Measurements from ENCODE around the gene FBLN1.

The FBLN1 gene

DNA sequence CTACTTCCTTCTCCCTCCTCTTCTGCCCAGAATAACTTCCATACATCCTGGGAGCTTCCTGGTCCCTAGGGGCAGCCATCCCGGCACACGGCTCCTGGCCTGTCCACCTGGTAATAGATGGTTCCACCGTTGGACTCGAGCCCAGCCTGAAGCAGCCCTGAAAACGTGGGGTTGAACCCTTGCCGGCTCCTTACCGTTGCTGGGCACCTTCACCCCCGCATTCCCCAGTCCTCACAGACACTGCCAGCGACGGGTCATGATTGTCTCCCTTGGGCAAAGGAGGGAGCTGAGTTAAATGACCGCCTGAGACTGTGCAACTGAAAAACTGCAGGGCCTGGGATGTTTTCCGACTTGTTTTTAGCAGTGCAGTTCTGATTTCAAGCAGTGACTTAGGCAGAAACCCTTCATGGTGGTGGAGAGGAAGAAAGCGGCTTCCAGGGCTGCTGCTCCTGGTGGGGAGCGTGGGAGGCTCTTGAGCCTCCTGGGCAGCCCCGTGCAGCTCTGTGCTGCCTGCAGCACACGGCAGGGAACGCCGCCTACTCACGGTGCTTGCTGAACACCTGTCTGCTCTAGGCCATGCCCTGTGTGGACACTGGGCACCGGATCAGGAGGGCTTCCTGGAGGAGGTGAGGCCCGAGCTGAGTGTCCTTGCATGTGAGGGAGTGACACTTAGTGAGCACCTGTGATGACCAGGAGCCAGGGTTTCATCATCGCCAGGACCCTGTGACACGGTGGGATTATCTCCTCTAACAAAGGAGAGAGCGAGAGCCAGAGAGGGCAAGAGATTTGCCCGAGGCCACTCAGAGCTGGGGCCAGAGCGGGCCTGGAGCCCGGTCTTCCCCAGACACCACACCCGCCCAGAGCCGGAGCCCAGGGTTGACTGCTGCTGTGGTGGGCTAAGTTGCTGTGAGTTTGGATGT, 77.4 kb downstream of the FBLN1 start:
- Histone ChIP-seq H3K36me3 (ENCODE audit: insufficient read depth, low read length) (no peaks in the 10 kb centered on the region), H3F3A (ENCODE audit: insufficient read depth, low read length) (no peaks in the 10 kb centered on the region), H3K9me3 (ENCODE audit: low read length) (no peaks in the 10 kb centered on the region), H3K9me2 (ENCODE audit: low read depth, low read length) (no peaks in the 10 kb centered on the region), H2AFZ (ENCODE audit: low read length) (no peak overlapping the region), H3K79me2 (ENCODE audit: insufficient read depth, low read length) (no peaks in the 10 kb centered on the region), H3K27me3 (ENCODE audit: insufficient read depth, low read length) (no peaks in the 10 kb centered on the region), H4K20me1 (ENCODE audit: insufficient read depth, low read length) (no peaks in the 10 kb centered on the region), H3K4me3 (ENCODE audit: low read depth, low read length, poor library complexity, severe bottlenecking) (no peak overlapping the region), H3K4me2 (ENCODE audit: low read length) (no peak overlapping the region), H3K4me1 (ENCODE audit: insufficient read depth, low read length, severe bottlenecking) (peaks cover 93% of the 10 kb centered on the region), H3K27ac (ENCODE audit: low read depth, low read length, poor library complexity, severe bottlenecking) (no peak overlapping the region), H3K9ac (ENCODE audit: low read length) (no peak overlapping the region)
- TF ChIP-seq EZH2 (IDR thresholded peaks at IDR 0.05; ENCODE audit: borderline replicate concordance, low read length), result no peak
- TF ChIP-seq, protein P1, sequence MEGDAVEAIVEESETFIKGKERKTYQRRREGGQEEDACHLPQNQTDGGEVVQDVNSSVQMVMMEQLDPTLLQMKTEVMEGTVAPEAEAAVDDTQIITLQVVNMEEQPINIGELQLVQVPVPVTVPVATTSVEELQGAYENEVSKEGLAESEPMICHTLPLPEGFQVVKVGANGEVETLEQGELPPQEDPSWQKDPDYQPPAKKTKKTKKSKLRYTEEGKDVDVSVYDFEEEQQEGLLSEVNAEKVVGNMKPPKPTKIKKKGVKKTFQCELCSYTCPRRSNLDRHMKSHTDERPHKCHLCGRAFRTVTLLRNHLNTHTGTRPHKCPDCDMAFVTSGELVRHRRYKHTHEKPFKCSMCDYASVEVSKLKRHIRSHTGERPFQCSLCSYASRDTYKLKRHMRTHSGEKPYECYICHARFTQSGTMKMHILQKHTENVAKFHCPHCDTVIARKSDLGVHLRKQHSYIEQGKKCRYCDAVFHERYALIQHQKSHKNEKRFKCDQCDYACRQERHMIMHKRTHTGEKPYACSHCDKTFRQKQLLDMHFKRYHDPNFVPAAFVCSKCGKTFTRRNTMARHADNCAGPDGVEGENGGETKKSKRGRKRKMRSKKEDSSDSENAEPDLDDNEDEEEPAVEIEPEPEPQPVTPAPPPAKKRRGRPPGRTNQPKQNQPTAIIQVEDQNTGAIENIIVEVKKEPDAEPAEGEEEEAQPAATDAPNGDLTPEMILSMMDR (IDR thresholded peaks at IDR 0.05; ENCODE audit: low read length), result no peak

DNA sequence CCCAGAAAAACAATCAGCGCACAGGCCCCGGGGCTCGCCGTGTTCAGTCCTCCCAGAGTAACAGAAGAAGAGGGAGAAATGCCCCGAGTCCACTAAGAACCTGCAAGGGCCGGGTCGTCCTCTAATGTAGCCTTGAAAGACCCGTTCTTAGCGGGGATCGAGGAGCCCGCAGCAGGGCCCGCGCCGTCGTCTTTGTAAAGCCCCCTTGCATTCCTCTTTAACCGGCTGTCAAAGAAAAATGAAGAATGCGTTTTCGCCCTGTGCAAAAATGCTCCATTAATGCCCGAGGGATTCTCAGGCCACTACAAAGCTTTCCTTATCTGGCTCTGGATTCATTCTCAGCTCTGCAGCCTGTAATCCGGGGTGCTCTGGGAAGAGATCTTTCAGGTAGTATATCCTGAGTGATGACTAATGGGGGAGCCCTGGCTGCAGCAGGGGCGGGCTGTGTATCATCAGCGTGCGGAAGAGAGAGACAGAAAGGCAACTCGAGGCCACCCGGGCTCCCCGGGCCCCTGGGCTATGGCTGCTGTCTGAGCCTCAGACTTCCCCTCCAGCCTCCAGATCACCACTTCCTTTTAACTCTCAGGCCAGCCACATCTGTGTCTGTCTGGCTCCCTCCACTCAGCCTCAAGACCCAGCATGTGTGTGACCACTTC, 78.2 kb downstream of the FBLN1 start:
- Histone ChIP-seq H4K20me1 (ENCODE audit: insufficient read depth, low read length) (no peaks in the 10 kb centered on the region), H3K79me2 (ENCODE audit: insufficient read depth, low read length) (no peaks in the 10 kb centered on the region), H2AFZ (ENCODE audit: low read length) (no peak overlapping the region), H3K9ac (ENCODE audit: low read length) (peak overlapping the region; percentile 22; the same call in 1 of the 2 replicates), H3K4me3 (ENCODE audit: low read depth, low read length, poor library complexity, severe bottlenecking) (no peak overlapping the region), H3K27me3 (ENCODE audit: insufficient read depth, low read length) (no peaks in the 10 kb centered on the region), H3K9me2 (ENCODE audit: low read depth, low read length) (no peaks in the 10 kb centered on the region), H3K9me3 (ENCODE audit: low read length) (no peaks in the 10 kb centered on the region), H3K27ac (ENCODE audit: low read depth, low read length, poor library complexity, severe bottlenecking) (peak overlapping the region; percentile 94), H3K36me3 (ENCODE audit: insufficient read depth, low read length) (no peaks in the 10 kb centered on the region), H3K4me2 (ENCODE audit: low read length) (no peak overlapping the region; the same call in 1 of the 2 replicates), H3K4me1 (ENCODE audit: insufficient read depth, low read length, severe bottlenecking) (peaks cover 89% of the 10 kb centered on the region), H3F3A (ENCODE audit: insufficient read depth, low read length) (no peaks in the 10 kb centered on the region)
- no peak for TF ChIP-seq EZH2 (IDR thresholded peaks at IDR 0.05; ENCODE audit: borderline replicate concordance, low read length)
- TF ChIP-seq, protein P1 (IDR thresholded peaks at IDR 0.05; ENCODE audit: low read length), result no peak

DNA sequence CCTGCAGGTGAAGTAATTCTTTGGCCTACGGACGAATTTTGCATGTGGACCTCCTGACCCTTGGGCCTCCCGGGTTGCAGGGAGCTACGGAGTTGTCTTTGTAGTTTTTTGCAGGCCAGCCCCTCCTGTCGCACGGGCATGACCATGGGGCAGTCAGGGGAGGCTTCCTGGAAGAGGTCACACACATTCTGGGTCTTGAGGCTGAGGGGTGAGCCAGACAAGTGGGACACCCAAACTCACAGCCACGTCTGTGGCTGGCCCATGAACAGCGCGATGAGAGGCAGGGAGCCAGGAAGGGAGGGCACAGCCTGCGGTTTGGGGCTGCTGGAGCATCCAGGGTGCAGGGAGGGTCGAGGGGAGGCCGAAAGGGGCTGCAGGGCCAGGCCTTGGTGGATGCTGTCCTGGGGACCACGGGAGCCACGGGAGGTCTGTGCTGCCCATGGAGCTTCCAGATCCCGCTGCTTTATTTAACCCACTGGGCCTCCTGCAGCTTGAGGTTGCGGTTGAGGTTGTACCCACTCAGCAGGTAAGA, 78.9 kb downstream of the FBLN1 start:
- Histone ChIP-seq H4K20me1 (ENCODE audit: insufficient read depth, low read length) (no peaks in the 10 kb centered on the region), H3K79me2 (ENCODE audit: insufficient read depth, low read length) (no peaks in the 10 kb centered on the region), H3K9me3 (ENCODE audit: low read length) (no peaks in the 10 kb centered on the region), H3K4me3 (ENCODE audit: low read depth, low read length, poor library complexity, severe bottlenecking) (no peak overlapping the region), H3K4me2 (ENCODE audit: low read length) (no peak overlapping the region), H2AFZ (ENCODE audit: low read length) (no peak overlapping the region), H3K27ac (ENCODE audit: low read depth, low read length, poor library complexity, severe bottlenecking) (peak overlapping the region; percentile 94), H3K4me1 (ENCODE audit: insufficient read depth, low read length, severe bottlenecking) (peaks cover 81% of the 10 kb centered on the region), H3K27me3 (ENCODE audit: insufficient read depth, low read length) (no peaks in the 10 kb centered on the region), H3K9ac (ENCODE audit: low read length) (peak overlapping the region; percentile 22; the same call in 1 of the 2 replicates), H3K36me3 (ENCODE audit: insufficient read depth, low read length) (no peaks in the 10 kb centered on the region), H3F3A (ENCODE audit: insufficient read depth, low read length) (no peaks in the 10 kb centered on the region), H3K9me2 (ENCODE audit: low read depth, low read length) (no peaks in the 10 kb centered on the region)
- TF ChIP-seq, protein P1 (IDR thresholded peaks at IDR 0.05; ENCODE audit: low read length), result no peak
- TF ChIP-seq EZH2 (IDR thresholded peaks at IDR 0.05; ENCODE audit: borderline replicate concordance, low read length), result no peak

Data from OCI-LY1 (cell line).